22Rv1 (cell line): ENCODE measurements around the gene ANK3.

Experiments
- H3K27ac ChIP-seq: fragments of 450-650 bp; 2 replicates; pipeline ENCODE4 v1.5.1; 2017
- ZFX ChIP-seq: fragments of 450-650 bp; IDR thresholded peaks from 2 replicates; pipeline ENCODE4 v1.6.1; 2017; ENCODE audit warnings: antibody characterized with exemption, borderline replicate concordance
- TF ChIP-seq, protein P1 (sequence below): fragments of 450-650 bp; IDR thresholded peaks from 2 replicates; pipeline ENCODE4 v1.5.1; 2017; ENCODE audit warnings: mild to moderate bottlenecking

The ANK3 gene

DNA sequence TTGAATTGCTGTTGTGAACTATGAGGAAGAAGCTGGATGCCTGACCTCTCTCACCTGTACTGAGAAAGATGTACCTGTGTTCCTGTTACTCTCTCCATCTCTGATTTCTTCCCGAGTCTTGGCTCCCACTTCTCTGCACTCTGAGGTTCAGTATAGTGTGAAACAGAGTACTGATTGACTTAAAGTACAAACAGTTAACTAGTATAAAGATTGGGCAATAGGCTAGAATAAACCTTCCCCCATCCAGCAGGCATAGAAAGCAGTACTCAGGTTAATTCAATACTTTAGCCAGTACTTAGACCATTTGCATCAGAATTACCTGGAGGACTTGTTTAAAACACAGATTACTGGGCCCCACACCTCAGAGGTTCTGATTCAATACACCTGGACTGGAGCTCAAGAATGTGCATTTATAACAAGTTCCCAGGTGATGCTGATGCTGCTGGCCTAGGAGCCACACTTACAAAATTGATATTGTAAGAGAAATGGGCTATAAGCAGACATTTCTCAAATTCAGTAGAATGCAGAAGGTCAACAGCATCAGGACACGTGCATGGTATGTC is 51.6 kb downstream of the ANK3 start:
- no peak overlapping the region for H3K27ac ChIP-seq
- TF ChIP-seq ZFX: no peak
- TF ChIP-seq, protein P1, sequence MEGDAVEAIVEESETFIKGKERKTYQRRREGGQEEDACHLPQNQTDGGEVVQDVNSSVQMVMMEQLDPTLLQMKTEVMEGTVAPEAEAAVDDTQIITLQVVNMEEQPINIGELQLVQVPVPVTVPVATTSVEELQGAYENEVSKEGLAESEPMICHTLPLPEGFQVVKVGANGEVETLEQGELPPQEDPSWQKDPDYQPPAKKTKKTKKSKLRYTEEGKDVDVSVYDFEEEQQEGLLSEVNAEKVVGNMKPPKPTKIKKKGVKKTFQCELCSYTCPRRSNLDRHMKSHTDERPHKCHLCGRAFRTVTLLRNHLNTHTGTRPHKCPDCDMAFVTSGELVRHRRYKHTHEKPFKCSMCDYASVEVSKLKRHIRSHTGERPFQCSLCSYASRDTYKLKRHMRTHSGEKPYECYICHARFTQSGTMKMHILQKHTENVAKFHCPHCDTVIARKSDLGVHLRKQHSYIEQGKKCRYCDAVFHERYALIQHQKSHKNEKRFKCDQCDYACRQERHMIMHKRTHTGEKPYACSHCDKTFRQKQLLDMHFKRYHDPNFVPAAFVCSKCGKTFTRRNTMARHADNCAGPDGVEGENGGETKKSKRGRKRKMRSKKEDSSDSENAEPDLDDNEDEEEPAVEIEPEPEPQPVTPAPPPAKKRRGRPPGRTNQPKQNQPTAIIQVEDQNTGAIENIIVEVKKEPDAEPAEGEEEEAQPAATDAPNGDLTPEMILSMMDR: no peak

DNA sequence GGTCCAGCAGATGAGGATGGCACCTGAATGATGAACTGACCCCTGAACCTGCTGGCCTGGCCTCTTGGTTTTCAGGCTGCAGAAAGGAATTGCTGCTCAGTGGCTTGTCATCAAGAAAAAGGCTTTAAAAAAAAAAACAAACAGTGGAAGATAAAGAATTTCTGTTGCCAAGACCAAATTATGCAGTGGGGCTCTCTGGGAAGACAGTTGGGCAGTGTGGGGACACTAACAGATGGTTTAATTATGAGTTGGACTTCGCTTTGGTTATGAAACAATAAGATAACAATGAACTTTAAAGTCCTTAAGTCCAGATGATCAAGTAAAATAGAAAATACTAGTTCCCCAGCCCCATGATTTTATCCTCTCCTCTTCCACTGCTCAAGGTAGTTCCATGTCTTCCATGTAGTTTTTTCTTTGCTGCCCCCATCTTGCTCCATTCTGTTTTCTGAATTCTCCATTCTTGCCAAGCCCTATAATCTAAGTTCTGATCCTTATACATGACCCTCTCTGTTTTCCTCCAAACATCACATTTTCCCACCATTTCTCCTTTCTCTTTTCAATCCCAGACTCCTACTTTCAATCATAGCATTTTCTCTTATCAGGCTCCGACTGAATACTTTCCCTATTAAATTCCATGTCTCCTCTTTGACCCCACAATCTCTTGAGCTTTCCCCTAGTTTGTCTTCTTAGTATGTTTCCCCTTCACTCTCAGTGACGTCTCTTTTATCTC is 52.6 kb downstream of the ANK3 start:
- H3K27ac ChIP-seq: no peak overlapping the region

GRCh38 chr10:60335708-60336107 is 54.0 kb downstream of the ANK3 start:
- no peak overlapping the region for H3K27ac ChIP-seq
- TF ChIP-seq, protein P1: peak; percentile 52; the same call in 1 of the 2 replicates
- no peak for TF ChIP-seq ZFX

More for the DNA sequence above, 52.6 kb downstream of the ANK3 start:
- TF ChIP-seq ZFX: no peak
- TF ChIP-seq, protein P1: no peak

GRCh38 chr10:60334991-60335390 is 54.7 kb downstream of the ANK3 start:
- TF ChIP-seq, protein P1: no peak
- TF ChIP-seq ZFX: no peak
- H3K27ac ChIP-seq: no peak overlapping the region

DNA sequence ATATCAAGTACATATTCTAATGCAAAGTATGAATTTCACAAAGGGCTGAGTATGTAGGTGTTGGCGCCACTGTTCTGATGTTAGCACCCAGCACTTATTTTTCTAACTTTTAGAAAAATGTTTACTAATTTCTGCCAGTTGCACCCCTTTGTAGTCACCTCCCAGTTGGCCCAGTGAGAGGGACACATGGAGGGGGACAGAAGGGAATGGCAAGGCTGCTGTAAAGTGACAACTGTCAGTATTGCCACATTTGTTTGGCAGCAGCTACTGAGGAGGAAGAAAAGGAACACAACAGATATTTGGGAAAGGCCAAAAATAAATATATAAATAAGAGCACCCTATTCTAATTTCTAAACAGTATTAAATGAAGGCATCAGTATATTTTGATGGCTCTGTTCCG is 57.3 kb downstream of the ANK3 start:
- TF ChIP-seq ZFX: no peak
- TF ChIP-seq, protein P1: no peak

DNA sequence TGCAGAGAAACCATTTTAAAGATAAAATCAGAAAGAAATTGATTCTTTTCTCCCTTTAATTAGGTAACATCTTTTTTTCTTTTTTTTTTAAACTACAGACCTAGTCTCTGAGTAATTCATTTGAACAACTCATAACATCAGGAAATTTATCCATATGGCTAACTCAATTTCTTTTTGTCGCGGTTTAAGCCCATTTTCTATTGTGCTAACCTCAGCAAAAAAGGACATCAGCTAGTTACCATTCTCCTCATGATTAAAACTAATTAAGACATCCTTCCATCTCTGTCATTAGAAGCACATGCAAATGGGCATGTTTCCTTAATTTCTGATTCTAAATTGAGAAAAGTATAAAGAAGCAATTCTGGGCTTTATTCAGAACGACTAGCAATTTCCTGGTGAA is 57.8 kb downstream of the ANK3 start:
- no peak for TF ChIP-seq ZFX
- TF ChIP-seq, protein P1: no peak
- H3K27ac ChIP-seq: no peak overlapping the region

More for the DNA sequence above, 57.3 kb downstream of the ANK3 start:
- H3K27ac ChIP-seq: no peak overlapping the region

GRCh38 chr10:60323162-60323561 is 66.5 kb downstream of the ANK3 start:
- TF ChIP-seq, protein P1: no peak
- TF ChIP-seq ZFX: no peak

More at GRCh38 chr10:60323162-60323561, 66.5 kb downstream of the ANK3 start:
- H3K27ac ChIP-seq: no peak overlapping the region
